Testis (tissue), 3 donors: ENCODE data around the gene KNL1. TPM values are rescaled to one million over a fixed set of nuclear protein-coding genes. Genes with fewer than 3 reads are reported as not detected.

Source experiments
- DNase-seq: peaks from one replicate; pipeline ENCODE4 v3.0.0-alpha.2; 2019
- H3K27ac ChIP-seq, 2 donors: fragments of 200-600 bp; sonication (generic); one replicate each; pipeline ENCODE4 v1.5.1; 2019
- H3K27me3 ChIP-seq: fragments of 200-600 bp; sonication (generic); one replicate; pipeline ENCODE4 v1.5.1; 2019
- H3K36me3 ChIP-seq: fragments of 200-600 bp; sonication (generic); one replicate; pipeline ENCODE4 v1.5.1; 2017; ENCODE audit warnings: low read depth; ENCODE audit errors: missing control alignments
- H3K4me1 ChIP-seq: fragments of 200-600 bp; sonication (generic); one replicate; pipeline ENCODE4 v1.5.1; 2019
- H3K4me3 ChIP-seq, 2 donors: fragments of 200-600 bp; sonication (generic); one replicate each; pipeline ENCODE4 v1.5.1; 2017 to 2019
- H3K9me3 ChIP-seq: fragments of 200-600 bp; sonication (generic); one replicate; pipeline ENCODE4 v1.5.1; 2017
- CTCF ChIP-seq, 3 experiments: fragments of 450-650 bp in 2 of 3; fragments of 200-600 bp in 1 of 3; sonication (generic) in 1 of 3; IDR thresholded peaks; one replicate each; pipeline ENCODE4 v1.5.1; 2016 to 2019; ENCODE audit warnings: antibody characterized with exemption in 3 of 3, mild to moderate bottlenecking in 2 of 3, moderate library complexity in 1 of 3
- POLR2A ChIP-seq: fragments of 450-650 bp; IDR thresholded peaks from one replicate; pipeline ENCODE4 v1.6.1; 2017; ENCODE audit warnings: antibody characterized with exemption, mild to moderate bottlenecking, moderate library complexity
- WGBS, 2 donors: methylation state at CpG; one replicate each; pipeline ENCODE4 v1.1.5; 2018; 5-methylcytosine and 5-hydroxymethylcytosine counted together
- intact Hi-C: fragments of 100-400 bp; cut with DNase I; formaldehyde crosslinking; loops from one replicate; pipeline ENCODE4 v1.15.1; 2023; ENCODE audit warnings: low total_unique reads
- polyA plus RNA-seq: library from polyadenylated mRNA; stranded (reverse); fragments of 350-450 nt; fragmentation: Illumina TruSeq; extraction: RNeasy Lipid Tissue Mini Kit (QIAGEN cat#74804); gene quantifications from one replicate; pipeline ENCODE4 v1.2.3, GENCODE V29; 2014; ENCODE audit warnings: low read depth, low replicate concordance; ENCODE audit not compliant: insufficient read depth
- small RNA-seq, 2 donors: library from RNA; depleted of rRNA; stranded (forward); fragments of <200 nt; gene quantifications; one replicate each; pipeline ENCODE3, GENCODE V24; 2016
- total RNA-seq, 2 donors: library from RNA; depleted of rRNA; stranded (reverse); fragments of >200 nt; gene quantifications; one replicate each; pipeline ENCODE4 v1.2.3, GENCODE V29; 2016

KNL1 gene
- total and polyA plus RNA-seq, 3 donors from 2014 or later, result 28.7 to 66.0 (median 50.9) TPM

- peaks cover 12% of the 10 kb centered on the region for H3K4me1 ChIP-seq
- H3K4me3 ChIP-seq, result peak overlapping the region in 1 of 2 donors; percentile 92
- no peak overlapping the region for H3K27ac ChIP-seq
- intact Hi-C loops, result no loop called here
- H3K9me3 ChIP-seq, result no peaks in the 10 kb centered on the region
- H3K27me3 ChIP-seq, result no peaks in the 10 kb centered on the region
- no peak for DNase-seq
- 61 to 68% methylated on average over 11 of the region's 11 CpGs for WGBS, 2 donors
- H3K36me3 ChIP-seq, result no peaks in the 10 kb centered on the region
- TF ChIP-seq POLR2A (no peak), CTCF (IDR thresholded peaks at IDR 0.05) (no peak)
Measured at GRCh38 chr15:40696228-40696627, 102.2 kb downstream of the KNL1 start.

GRCh38 chr15:40697916-40698315 is 103.9 kb downstream of the KNL1 start:
- no peaks in the 10 kb centered on the region for H3K27me3 ChIP-seq
- DNase-seq, result no peak
- intact Hi-C loops, result no loop called here
- no peaks in the 10 kb centered on the region for H3K36me3 ChIP-seq
- 94 to 95% methylated on average over 7 of the region's 7 CpGs for WGBS, 2 donors
- TF ChIP-seq CTCF (IDR thresholded peaks at IDR 0.05) (no peak), POLR2A (no peak)
- no peak overlapping the region for H3K27ac ChIP-seq
- H3K9me3 ChIP-seq, result no peaks in the 10 kb centered on the region
- peaks cover 12% of the 10 kb centered on the region for H3K4me1 ChIP-seq
- no peak overlapping the region for H3K4me3 ChIP-seq

GRCh38 chr15:40702077-40702476 is 108.0 kb downstream of the KNL1 start:
- intact Hi-C loops, result no loop called here
- TF ChIP-seq CTCF (IDR thresholded peaks at IDR 0.05) (no peak), POLR2A (no peak)
- H3K9me3 ChIP-seq, result no peaks in the 10 kb centered on the region
- no peak overlapping the region for H3K4me3 ChIP-seq
- no peaks in the 10 kb centered on the region for H3K27me3 ChIP-seq
- no peak overlapping the region for H3K27ac ChIP-seq
- no peaks in the 10 kb centered on the region for H3K36me3 ChIP-seq
- WGBS, 2 donors, result 91 to 94% methylated on average over 7 of the region's 7 CpGs
- no peaks in the 10 kb centered on the region for H3K4me1 ChIP-seq
- no peak for DNase-seq

- Histone ChIP-seq H3K9me3 (no peaks in the 10 kb centered on the region), H3K27ac (no peak overlapping the region), H3K36me3 (no peaks in the 10 kb centered on the region), H3K4me3 (no peak overlapping the region), H3K4me1 (no peaks in the 10 kb centered on the region), H3K27me3 (no peaks in the 10 kb centered on the region)
- TF ChIP-seq CTCF (IDR thresholded peaks at IDR 0.05), result no peak
- no peak for TF ChIP-seq POLR2A
- DNase-seq, result no peak
- 98 to 99% methylated on average over 2 of the region's 2 CpGs for WGBS, 2 donors
- intact Hi-C loops, result no loop called here
Measured at GRCh38 chr15:40706121-40706520, 112.1 kb downstream of the KNL1 start.

Small RNA genes within 50 kb of the gene (small RNA-seq; reads per million reads assigned to genes)
- gene RF00017 (0 reads per million in 2 donors), gene RN7SL376P (0 reads per million in 2 donors)

Other genes starting within 250 kb of the KNL1 start
- gene PHGR1, start 243.2 kb upstream of the KNL1 start, total RNA-seq, result not detected
- gene PHGR1, start 243.2 kb upstream of the KNL1 start, polyA plus RNA-seq, result not detected
- 1 to 10 TPM; 4.4 to 7.6 TPM for gene DISP2, start 236.0 kb upstream of the KNL1 start, total RNA-seq
- 3.0 TPM for gene DISP2, start 236.0 kb upstream of the KNL1 start, polyA plus RNA-seq
- gene KNSTRN, start 211.5 kb upstream of the KNL1 start, total RNA-seq, result 10 to 100 TPM; 39.6 to 66.9 TPM
- 125 TPM for gene KNSTRN, start 211.5 kb upstream of the KNL1 start, polyA plus RNA-seq
- gene IVD, start 188.5 kb upstream of the KNL1 start, total RNA-seq, result 10 to 100 TPM; 79.1 to 94.7 TPM
- 88.7 TPM for gene IVD, start 188.5 kb upstream of the KNL1 start, polyA plus RNA-seq
- 10 to 100 TPM; 52.0 to 53.9 TPM for gene BAHD1, start 153.3 kb upstream of the KNL1 start, total RNA-seq
- 47.9 TPM for gene BAHD1, start 153.3 kb upstream of the KNL1 start, polyA plus RNA-seq
- gene CHST14, start 123.3 kb upstream of the KNL1 start, total RNA-seq, result 10 to 100 TPM in 1 of 2 donors, 1 to 10 TPM in 1; 5.4 to 13.0 TPM
- gene CHST14, start 123.3 kb upstream of the KNL1 start, polyA plus RNA-seq, result 16.7 TPM
- 10 to 100 TPM; 13.9 to 19.4 TPM for gene CCDC32, start 29.2 kb upstream of the KNL1 start, total RNA-seq
- gene CCDC32, start 29.2 kb upstream of the KNL1 start, polyA plus RNA-seq, result 18.3 TPM
- gene RPUSD2, start 24.9 kb upstream of the KNL1 start, total RNA-seq, result 10 to 100 TPM; 12.3 to 14.9 TPM
- gene RPUSD2, start 24.9 kb upstream of the KNL1 start, polyA plus RNA-seq, result 9.0 TPM
- 10 to 100 TPM; 13.8 to 16.9 TPM for gene RAD51, start 100.9 kb downstream of the KNL1 start, total RNA-seq
- 76.1 TPM for gene RAD51, start 100.9 kb downstream of the KNL1 start, polyA plus RNA-seq
- 10 to 100 TPM; 31.5 to 33.1 TPM for gene RMDN3, start 161.0 kb downstream of the KNL1 start, total RNA-seq
- 37.3 TPM for gene RMDN3, start 161.0 kb downstream of the KNL1 start, polyA plus RNA-seq
- gene GCHFR, start 169.8 kb downstream of the KNL1 start, total RNA-seq, result 10 to 100 TPM in 1 of 2 donors, 1 to 10 TPM in 1; 8.5 to 15.0 TPM
- gene GCHFR, start 169.8 kb downstream of the KNL1 start, polyA plus RNA-seq, result 7.4 TPM
- gene C15orf62, start 175.7 kb downstream of the KNL1 start, total RNA-seq, result under 1 TPM in 1 of 2 donors, not detected in 1; 0.24 TPM
- gene C15orf62, start 175.7 kb downstream of the KNL1 start, polyA plus RNA-seq, result not detected
- 10 to 100 TPM; 22.4 to 38.2 TPM for gene ZFYVE19, start 212.8 kb downstream of the KNL1 start, total RNA-seq
- gene ZFYVE19, start 212.8 kb downstream of the KNL1 start, polyA plus RNA-seq, result 26.3 TPM
- gene DNAJC17, start 213.2 kb downstream of the KNL1 start, total RNA-seq, result 10 to 100 TPM; 11.1 to 21.6 TPM
- gene DNAJC17, start 213.2 kb downstream of the KNL1 start, polyA plus RNA-seq, result 22.6 TPM
- gene PPP1R14D, start 234.5 kb downstream of the KNL1 start, total RNA-seq, result under 1 TPM; 0.43 to 0.55 TPM
- not detected for gene PPP1R14D, start 234.5 kb downstream of the KNL1 start, polyA plus RNA-seq
- 10 to 100 TPM in 1 of 2 donors, 1 to 10 TPM in 1; 9.5 to 10.5 TPM for gene SPINT1, start 249.8 kb downstream of the KNL1 start, total RNA-seq
- 7.2 TPM for gene SPINT1, start 249.8 kb downstream of the KNL1 start, polyA plus RNA-seq